Fibroblast of gingiva (primary cell): ENCODE data around the gene CEP70.
"Not testable (repeated sequence)": the region's sequence is repeated elsewhere in the genome, so short reads cannot be mapped to it uniquely, and the experiment has no call there.

Source experiments
- DNase-seq: peaks from one replicate; pipeline ENCODE4 v3.0.0-alpha.2; 2011; ENCODE audit warnings: low read depth

Gene CEP70

DNA sequence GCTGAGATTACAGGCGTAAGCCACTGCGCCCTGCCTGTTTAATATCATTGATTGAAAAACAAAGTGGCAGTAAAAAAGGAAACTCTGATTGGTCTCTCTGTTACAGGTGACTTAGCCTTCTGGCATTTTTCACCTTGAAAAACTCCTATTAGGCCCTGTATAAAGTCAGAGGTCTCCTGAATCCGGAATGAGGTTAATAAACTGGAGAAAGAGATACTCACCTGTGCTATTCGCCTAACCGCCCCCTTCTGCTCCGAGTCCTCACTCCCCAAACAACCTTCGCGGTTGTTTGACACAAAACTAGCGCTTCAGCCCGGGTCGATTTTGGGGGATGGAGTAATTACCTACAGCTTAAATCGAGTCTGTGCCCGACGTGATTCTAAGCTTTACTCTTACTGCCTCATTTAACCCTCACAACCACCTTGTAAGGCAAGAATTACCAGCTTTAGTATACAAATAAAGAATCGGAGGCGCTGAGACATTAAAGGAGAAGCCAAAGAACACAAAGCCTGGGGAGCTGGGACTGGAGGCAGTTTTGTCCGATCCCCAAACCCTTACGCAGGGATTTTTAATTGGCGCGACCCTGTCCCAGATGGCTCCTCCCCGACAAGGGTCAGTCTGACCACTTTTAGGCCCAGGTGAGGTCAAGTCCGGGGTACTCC lies 441 bp downstream of the CEP70 start:
- DNase-seq, result no peak

DNA sequence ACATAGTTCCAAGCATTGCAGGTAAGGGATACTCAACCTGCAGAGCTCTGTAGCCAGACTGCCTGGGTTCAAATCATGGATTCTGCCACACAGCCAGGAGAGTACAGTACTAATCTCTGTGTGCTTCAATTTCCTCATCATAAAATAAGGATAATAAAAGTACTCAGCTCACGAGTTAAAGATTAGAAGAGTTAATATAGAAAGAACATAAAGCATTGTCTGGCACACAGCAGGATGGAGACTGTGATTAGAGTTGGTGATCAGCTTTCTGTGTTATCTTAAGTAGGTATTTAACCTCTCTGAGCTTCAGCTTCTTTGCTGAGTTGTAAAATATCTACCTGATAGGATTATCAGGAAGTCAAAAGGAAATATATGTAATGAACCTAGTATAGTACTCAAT lies 2.7 kb downstream of the CEP70 start:
- no peak for DNase-seq

DNA sequence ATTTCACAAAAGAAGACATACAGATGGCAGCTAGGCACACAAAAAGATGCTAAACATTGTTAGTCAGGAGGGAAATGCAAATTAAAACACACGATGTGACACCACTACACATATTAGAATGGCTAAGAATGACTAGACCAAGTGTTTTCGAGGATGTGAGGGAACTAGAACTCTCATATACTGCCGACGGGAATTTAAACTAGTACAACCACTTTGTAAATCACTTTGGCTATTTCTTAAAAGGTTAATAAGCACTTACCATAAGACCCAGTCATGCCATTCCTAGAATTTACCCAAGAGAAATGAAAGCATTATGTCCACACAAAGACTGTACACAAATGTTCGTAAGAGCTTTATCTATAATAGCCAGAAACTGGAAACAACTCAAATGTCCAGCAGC lies 5.6 kb downstream of the CEP70 start:
- no peak for DNase-seq

DNA sequence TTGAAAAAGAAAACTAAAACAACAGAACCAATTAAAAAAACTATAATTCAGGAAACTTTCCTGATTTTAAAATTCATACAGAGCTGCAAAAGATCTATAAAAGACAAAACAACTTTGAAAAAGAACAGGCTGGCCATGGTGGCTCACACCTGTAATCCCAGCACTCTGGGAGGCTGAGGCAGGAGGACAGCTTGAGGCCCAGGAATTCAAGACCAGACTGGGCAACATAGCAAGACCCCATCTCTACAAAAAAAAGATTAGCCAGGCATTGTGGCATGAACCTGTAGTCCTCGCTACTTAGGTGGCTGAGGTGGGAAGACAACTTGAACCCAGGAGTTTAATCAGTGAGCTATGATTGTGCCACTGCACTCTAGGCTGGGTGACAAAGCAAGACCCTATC lies 6.7 kb downstream of the CEP70 start:
- no peak for DNase-seq

DNA sequence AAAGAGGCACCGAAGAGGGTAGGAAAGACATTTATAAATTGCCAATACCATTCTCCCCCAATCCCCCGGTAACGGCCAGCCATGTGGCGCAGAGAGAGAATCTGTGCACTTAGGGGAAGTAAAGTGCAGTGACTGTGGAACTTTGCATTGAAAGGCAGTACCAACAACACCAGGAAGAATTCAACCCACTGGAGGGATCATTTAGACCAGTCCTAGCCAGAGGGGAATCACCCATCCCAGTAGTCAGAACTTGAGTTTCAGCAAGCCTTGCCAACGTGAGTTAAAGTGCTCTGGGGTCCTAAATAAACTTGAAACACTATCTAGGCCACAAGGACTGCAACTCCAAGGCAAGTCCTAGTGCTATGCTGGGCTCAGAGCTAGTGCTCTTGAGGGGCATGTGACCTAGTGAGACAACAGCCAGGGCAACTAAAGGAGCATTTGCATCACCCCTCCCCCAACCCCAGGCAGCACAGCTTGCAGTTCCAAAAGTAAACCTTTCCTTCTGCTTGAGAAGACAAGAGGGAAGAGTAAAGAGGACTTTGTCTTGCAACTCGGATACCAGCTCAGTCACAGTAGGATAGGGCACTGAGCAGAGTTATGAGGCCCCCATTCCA lies 15.0 kb downstream of the CEP70 start:
- no peak for DNase-seq

DNA sequence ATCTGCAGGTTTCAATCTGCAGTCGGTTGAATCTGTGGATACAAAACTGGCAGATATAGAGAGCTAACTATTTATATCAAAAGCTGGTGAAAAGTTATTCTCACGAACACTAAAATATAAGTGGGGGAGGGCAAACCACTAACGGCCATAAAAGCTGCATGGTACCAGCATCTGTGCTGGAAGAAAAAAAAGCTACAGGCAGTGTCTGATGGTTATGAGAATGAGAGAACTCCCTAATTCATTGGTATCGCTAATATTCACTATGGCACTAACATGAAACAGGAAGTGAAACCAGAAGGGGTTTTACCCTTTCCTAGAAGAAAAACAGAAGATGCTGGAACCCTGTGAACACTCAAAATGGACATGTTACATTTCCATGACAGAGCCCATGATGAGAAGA lies 15.9 kb downstream of the CEP70 start:
- no peak for DNase-seq

DNA sequence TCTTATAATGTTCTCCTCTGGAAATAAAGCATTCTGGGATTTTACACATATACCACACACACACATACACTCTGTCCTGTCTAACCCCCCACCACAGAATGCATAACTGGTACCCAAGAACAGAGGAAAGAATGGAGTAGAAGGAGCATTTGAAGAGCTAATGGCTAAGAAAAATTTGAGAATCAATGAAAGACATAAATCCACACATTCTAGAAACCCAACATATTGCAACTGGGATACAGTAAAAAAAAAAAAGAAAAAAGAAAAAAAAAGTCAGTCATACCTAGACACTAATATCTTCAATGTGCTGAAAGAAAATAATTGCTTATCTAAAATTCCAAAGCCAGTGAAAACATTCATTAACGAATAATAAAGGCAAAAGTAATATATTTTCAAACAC lies 20.9 kb downstream of the CEP70 start:
- DNase-seq, result no peak

DNA sequence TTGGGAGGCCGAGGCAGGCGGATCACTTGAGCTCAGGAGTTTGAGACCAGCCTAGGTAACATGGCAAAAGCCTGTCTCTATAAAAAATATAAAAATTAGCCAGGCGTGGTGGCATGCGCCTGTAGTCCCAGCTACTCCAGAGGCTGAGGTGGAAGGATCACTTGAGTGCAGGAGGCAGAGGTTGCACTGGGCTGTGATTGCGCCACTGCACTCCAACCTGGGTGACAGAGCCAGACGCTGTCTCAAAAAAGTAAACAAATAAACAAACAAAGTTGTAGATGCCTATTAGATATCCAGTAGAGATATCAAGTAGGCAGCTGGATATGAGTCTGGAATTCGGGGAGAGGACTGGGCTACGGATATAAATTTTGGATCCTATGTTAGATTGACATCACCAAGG lies 24.4 kb downstream of the CEP70 start:
- DNase-seq, result not testable (repeated sequence)

DNA sequence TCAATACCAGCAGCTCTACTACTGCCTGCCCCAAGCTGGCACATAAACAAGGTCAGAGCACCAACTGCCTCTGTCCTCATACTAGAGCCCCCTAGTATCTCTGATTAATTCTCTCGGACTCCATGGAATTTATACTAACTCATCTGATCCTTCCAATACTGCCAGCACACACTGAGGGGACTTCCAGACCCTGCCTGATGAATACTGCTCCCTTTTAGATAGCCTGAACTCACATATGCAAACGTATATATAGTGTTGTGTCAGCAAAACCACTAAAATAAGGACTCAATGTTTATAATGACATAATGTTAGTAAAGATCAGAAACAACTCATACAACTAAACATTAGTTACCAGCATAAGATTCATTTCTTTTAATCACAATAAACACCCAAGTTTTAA lies 25.0 kb downstream of the CEP70 start:
- DNase-seq, result no peak

DNA sequence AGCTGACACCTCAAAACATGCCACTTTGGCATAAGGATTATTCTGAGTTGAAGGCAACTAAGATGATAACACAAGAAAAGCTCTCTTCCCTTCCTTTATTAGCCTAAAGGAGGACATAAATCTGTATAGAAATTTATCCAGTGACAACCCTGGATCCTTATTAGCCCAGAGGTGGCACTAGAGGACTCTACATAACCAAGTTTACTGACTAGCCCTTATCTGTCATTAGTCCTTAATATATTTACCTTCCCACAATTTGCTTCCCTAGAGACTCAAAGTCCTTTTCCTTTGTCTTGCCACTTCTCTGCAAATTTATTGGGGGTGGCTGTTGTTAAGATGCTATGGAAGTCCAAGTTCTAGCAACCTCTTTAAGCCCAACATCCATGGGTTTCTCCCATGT lies 26.7 kb downstream of the CEP70 start:
- DNase-seq, result no peak

DNA sequence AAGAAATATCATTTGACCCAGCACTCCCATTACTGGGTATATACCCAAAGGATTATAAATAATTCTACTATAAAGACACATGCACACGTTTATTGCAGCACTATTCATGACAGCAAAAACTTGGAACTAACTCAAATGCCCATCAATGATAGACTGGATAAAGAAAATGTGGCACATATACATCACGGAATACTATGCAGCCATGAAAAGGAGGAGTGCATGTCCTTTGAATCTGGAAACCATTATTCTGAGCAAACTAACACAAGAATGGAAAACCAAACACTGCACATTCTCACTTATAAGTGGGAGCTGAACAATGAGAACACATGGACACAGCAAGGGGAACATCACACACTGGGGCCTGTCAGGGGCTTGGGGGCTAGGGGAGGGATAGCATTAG lies 27.8 kb downstream of the CEP70 start:
- not testable (repeated sequence) for DNase-seq

DNA sequence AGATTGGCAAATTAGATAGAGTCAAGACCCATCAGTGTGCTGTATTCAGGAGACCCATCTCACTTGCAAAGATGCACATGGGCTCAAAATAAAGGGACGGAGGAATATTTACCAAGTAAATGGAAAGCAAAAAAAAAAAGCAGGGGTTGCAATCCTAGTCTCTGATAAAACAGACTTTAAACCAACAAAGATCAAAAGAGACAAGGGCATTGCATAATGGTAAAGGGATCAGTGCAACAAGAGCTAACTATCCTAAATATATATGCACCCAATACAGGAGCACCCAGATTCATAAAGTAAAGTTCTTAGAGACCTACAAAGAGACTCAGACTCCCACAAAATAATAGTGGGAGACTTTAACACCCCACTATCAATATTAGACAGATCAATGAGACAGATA lies 31.2 kb downstream of the CEP70 start:
- DNase-seq, result not testable (repeated sequence)

DNA sequence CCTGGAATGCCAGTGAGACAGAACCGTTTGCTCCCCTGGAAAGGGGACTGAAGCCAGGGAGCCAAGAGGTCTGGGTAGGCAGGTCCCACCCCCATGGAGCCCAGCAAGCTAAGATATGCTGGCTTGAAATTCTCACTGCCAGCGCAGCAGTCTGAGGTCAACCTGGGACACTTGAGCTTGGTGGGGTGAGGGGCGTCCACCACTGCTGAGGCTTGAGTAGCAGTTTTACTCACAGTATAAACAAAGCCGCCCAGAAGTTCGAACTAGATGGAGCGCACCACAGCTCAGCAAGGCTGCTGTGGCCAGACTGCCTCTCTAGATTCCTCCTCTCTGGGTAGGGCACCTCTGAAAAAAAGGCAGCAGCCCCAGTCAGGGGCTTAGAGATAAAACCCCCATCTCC lies 33.6 kb downstream of the CEP70 start:
- no peak for DNase-seq

DNA sequence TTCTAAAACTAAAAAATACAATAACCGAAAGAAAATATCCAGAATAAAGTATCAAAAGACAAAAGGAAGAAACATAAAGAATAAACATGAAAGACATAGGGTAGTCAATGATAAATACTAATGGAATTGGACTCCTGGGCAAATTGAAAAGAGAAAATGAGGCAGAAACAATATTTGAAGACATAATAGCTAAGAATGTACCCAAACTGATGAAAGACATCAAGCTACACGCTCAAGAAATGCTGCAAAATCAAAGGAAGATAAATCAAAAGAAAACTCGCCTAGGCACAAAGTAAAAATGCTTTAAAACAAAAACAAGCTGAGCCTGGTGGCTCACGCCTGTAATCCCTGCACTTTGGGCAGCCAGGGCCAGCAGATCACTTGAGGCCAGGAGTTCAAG lies 34.9 kb downstream of the CEP70 start:
- no peak for DNase-seq

DNA sequence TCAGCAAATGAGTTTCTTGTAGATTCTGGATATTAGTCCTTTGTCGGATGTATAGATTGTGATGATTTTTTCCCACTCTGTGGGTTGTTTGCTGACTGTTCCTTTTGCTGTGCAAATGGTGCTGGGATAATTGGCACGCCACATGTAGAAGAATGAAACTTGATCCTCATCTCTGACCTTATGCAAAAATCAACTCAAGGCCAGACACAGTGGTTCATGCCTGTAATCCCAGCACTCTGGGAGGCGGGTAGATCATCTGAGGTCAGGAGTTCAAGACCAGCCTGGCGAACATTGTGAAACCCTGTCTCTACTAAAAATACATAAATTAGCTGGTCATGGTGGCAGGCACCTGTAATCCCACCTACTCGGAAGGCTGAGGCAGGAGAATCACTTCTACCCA lies 39.3 kb downstream of the CEP70 start:
- not testable (repeated sequence) for DNase-seq

DNA sequence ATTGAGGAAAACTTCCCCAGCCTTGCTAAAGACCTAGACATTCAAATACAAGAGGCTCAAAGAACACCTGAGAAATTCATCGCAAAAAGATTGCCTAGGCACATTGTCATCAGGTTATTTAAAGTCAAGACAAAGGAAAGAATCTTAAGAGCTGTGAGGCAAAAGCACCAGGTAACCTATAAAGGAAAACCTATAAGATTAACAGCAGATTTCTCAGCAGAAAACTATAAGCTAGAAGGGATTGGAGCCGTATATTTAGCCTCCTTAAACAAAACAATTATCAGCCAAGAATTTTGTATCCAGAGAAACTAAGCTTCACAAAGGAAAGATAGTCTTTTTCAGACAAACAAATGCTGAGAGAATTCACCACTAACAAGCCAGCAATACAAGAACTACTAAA lies 43.1 kb downstream of the CEP70 start:
- not testable (repeated sequence) for DNase-seq

DNA sequence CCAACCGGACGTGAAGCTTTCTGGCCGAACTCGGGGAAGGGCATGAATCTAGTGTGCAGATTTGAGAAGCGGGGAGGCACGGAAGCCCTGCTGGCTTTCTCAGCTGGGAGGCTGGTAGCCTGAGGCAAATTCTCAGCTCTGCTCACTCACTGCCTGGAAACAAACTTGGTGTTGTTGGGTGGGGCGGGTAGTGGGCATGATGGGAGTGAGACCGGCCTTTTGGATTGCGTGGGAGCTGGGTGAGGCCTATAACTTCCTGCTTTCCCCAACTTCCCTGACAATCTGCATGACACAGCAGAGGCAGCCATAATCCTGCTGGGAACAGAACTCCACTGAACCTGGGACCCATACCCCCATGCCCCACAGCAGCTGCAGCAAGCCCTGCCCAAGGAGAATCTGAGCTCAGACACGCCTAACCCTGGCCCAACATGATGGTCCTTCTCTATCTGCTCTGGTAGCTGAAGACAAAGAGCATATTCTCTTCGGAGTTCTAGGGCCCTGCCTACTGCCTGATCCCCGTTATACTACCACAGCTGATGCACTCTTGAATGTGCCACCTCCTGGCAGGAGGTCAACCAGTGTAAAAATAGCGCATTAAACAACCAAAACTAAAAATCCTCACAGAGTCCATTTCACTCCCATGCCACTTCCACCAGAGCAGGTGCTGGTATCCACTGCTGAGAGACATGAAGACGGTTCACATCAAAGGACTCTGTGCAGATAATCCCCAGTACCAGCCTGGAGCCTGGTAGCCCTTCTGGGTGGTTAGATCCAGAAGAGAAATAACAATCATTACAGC lies 44.7 kb downstream of the CEP70 start:
- no peak for DNase-seq

DNA sequence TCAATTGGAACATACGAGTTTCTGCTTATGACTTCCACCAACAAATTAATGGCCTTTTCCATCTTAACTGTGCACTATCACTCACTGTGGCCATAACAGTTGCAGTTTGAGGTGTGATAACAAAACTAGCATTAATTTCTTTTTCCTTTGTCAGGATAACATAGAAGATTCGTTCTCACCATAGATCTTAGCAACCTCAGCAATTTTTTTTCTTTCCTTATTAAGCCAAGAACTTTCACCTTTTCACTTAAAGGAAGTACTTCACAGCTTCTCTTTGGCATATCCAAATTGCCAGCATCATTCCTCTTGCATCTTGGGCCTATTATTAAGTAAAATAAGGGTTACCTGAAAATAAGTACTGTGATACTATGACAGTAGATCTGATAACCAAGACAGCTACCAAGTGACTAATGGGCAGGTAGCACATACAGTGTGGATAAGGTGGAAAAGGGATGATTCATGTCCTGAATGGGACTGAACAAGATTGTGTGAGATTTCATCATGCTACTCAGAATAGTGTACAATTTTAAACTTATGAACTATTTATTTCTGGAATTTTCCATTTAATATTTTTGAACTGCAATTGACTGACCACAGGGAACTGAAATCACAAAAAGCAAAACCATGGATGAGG lies 46.6 kb downstream of the CEP70 start:
- no peak for DNase-seq

DNA sequence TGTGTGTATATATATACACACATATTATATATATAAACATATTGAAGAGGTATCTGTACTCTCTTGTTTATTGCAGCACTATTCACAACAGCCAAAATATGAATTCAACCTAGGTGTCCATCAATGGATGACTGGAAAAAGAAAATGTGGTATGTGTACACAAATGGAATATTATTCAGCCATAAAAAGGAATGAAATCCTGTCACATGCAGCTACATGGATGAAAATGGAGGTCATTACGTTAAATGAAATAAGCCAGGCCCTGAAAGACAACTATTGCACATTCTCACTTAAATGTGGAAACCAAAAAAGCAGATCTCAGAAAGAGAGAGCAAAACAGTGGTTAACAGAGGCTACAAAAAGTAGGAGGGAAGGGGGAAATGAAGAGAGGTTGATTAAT lies 49.5 kb downstream of the CEP70 start:
- DNase-seq, result no peak

DNA sequence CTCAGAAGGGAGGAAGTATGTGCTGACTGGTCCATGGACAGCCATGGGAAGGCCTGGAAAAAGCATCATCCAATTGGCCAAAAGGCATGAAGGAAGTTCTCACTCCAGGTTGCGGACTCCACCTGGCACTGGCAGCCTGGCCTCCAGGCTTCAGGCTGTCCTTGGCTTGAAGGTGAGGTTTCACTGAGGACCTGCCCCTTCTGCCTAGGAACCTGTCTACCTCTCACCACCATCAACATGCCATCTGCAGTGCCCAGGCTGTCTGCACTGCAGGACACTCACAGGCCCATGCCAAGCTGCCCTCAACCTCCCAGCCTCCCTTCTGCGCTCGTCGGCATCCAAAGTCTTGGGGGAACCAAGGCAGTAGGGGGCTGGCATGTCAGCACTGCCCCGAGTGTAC lies 51.1 kb downstream of the CEP70 start:
- no peak for DNase-seq

DNA sequence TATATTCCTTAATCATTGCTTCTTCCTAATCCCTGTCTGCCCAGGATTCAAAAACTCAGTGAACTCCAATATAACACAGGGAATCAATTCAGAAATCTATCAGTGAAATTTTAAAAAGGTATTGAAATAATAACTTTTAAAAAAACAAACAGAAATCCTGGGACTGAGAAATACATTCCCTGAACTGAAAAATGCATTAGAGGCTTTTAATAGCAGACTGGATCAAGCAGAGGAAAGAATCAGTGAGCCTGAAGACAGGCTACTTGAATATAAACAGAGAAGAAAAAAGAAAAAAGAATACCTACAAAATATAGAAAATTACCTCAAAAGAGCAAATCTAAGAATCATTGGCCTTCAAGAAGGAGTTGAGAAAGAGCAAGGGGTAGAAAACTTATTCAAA lies 54.7 kb downstream of the CEP70 start:
- no peak for DNase-seq

DNA sequence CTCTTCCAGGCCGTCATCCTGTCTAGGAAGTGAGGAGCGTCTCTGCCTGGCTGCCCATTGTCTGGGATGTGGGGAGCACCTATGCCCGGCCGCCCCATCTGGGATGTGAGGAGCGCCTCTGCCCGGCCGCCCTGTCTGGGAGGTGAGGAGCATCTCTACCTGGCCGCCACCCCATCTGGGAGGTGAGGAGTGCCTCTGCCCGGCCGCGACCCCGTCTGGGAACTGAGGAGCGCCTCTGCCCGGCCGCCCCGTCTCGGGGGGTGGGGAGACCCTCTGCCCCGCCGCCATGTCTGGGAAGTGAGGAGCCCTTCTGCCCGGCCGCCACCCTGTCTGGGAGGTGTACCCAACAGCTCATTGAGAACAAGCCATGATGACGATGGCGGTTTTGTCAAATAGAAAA lies 72.6 kb downstream of the CEP70 start:
- not testable (repeated sequence) for DNase-seq
